ENCODE data around the gene SEC24C.
A peak's percentile ranks its signal among the peaks of the same experiment; 100 is the strongest.
"Not testable (repeated sequence)": the region's sequence is repeated elsewhere in the genome, so short reads cannot be mapped to it uniquely, and the experiment has no call there.

SEC24C gene, protein sequence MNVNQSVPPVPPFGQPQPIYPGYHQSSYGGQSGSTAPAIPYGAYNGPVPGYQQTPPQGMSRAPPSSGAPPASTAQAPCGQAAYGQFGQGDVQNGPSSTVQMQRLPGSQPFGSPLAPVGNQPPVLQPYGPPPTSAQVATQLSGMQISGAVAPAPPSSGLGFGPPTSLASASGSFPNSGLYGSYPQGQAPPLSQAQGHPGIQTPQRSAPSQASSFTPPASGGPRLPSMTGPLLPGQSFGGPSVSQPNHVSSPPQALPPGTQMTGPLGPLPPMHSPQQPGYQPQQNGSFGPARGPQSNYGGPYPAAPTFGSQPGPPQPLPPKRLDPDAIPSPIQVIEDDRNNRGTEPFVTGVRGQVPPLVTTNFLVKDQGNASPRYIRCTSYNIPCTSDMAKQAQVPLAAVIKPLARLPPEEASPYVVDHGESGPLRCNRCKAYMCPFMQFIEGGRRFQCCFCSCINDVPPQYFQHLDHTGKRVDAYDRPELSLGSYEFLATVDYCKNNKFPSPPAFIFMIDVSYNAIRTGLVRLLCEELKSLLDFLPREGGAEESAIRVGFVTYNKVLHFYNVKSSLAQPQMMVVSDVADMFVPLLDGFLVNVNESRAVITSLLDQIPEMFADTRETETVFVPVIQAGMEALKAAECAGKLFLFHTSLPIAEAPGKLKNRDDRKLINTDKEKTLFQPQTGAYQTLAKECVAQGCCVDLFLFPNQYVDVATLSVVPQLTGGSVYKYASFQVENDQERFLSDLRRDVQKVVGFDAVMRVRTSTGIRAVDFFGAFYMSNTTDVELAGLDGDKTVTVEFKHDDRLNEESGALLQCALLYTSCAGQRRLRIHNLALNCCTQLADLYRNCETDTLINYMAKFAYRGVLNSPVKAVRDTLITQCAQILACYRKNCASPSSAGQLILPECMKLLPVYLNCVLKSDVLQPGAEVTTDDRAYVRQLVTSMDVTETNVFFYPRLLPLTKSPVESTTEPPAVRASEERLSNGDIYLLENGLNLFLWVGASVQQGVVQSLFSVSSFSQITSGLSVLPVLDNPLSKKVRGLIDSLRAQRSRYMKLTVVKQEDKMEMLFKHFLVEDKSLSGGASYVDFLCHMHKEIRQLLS

DNA sequence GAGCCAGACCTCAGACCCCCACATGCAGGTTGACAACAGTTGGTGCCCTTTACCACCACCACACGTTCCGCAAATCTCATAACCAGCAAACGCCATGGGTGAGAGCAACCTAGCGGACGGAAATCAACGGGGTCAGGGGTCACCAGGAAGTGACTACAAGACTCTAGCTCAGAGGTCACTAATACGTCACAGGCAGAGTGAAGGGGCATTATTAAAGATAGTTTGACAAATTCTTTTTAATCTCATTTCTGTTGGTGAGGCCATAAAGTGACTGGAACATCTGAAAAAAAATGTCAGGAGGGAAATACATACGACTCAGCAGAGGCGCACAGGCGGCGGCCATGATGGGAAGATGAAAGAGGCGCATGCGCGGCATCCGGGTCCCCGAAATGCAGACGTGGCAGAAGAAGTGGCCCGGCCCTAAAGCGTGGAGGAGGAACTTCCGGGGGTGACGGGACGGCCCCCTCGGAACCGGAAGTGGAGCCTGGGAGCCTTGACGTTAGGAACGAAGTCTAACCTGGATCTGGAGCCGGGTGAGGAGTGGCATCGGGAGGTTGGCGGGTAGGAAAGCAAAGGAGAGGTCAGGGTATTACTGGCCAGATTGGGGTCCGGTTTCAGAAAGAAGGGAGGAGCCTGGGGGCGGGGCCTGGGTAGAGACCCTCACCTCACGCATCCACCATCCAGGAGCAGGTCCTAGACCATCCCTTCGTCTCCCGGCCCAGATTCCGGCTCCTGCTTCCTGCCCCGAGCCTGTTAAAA, at the start of gene SEC24C:
Gene SEC24C, plus strand, starts transcription at position 468 of the 759 bp plus-strand sequence. CDS start 2,461 bp downstream, outside the sequence.
- DNase-seq (ENCODE audit: low read depth in 2 of 3, low spot score in 2 of 3), result peak; percentile 82 to 90 (median 88)

DNA sequence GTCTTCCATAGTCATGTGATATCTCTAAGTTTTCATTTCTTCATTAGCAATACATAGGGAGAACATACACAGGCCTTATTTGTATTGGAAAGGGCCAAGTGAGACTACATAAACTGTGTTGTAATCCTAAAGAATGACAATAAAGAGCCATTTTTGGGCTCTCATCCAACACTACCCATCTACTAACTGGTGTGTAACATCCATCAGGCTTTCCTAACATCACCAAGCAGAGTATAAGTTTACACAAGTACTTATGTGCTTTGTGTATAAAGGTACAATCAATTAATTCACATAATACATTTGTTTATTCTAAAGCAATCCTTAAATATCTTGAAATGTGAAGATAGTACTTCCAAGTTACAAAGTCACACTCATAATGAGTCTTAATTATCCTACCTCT, 48.9 kb upstream of the SEC24C start:
- DNase-seq (ENCODE audit: low read depth in 2 of 3, low spot score in 2 of 3), result not testable (repeated sequence)

DNA sequence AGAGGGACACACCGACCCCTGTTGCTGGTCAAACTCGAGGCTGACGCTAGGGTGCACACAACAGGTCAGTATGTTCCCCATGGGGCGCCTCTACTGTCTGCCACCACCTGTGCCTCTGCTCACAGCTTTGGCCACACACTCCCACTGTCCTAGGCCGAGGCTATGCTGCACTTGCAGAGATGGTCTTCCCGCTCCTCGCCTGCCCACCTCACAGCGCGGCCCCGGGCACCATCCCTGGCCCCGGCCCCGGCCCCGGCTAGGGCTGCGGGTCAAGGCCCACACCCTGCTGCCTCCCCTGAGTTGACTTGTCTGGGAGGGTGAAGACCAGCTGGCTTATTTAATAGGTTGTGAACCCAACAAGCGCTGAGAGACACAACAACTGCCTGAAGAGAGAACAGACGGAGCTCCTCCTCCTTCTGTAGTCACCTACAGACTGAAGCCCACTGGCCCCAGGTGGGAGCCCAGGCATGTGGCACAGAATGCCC, 46.5 kb upstream of the SEC24C start, which contains the start of gene AGAP5:
Gene AGAP5, minus strand, starts transcription at position 435 of the 485 bp plus-strand sequence. Its CDS starts 354 bp downstream, at position 81.
- not testable (repeated sequence) for DNase-seq (ENCODE audit: low read depth in 2 of 3, low spot score in 2 of 3)

DNA sequence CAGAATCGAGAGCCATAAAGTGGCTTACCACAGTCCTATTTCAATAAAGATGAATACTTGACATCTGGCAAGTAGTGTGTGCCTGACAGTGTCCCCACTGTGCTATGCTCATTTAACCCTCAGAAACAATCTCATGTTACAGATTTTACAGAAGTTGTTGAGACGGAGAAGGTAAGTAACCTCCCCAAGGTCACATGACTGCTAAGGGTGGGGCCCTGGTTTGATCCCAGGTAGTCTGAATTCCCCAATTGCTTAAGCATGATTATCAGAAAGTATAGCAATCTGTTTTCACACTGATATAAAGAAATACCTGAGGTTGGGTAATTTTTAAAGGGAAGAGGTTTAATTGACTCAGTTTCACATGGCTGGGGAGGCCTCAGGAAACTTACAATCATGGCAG, 45.4 kb upstream of the SEC24C start:
- not testable (repeated sequence) for DNase-seq (ENCODE audit: low read depth in 2 of 3, low spot score in 2 of 3)

DNA sequence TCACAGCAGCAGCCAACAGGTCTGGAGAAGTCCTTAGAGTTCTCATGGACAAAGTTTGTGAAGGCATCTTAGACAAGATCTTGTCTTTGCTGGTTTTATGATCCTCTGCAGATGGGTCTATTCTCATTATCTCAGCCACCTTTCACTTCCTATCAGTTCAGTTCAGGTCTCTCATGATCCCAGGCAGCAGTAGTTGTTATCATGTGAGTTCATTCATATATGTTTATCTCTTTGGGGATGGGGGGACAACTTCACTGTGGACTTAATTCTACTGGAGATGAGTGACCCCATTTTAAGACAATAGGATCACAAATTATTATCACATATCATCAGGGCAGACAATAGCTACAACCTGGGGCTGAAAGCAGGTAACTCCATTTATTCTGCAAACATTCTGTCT, 40.2 kb upstream of the SEC24C start:
- DNase-seq (ENCODE audit: low read depth in 2 of 3, low spot score in 2 of 3), result not testable (repeated sequence)

DNA sequence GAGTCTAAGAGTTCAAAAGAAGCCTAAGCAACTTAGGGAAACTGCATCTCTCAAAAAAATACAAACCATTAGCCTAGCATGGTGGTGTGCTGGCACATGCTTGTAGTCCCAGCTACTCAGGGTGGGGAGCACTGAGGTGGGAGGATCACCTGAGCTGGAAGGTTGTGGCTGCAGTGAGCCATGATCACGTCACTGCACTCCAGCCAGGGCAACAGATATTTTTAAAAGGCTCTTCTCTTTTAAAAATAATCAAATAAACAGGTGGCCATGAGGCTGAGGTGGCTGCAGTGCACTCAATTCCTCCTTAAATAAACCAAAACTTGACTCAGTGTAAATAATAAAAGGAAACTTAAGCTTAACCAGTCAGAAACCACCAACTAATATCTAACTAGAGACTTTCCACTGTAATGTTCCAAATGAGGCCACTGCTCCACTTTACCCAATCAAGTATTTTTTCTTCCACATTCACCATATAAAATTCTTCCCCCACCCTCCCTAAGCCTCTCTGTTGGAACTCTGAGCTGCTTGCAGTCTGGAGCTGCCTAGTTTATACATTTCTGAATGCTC, 38.6 kb upstream of the SEC24C start:
- DNase-seq (ENCODE audit: low read depth in 2 of 3, low spot score in 2 of 3), result not testable (repeated sequence)

DNA sequence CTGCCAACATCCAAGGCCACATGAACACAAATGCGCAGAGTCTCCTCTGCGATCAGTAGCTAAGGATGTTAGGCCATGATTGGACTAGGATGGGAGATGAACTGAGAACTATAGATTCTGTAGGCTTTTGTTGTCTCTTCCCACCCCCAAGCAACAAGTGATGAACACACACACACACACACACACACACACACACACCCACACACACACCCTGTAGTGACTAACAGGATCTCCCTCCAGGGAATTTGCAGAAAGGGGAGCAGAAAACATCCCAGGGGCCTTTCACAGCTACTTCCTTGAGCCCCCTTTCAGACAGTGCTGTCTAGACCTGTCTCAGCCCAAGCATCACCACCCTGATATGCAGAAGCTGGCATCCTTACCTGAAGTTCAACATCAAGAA, 37.7 kb upstream of the SEC24C start:
- DNase-seq (ENCODE audit: low read depth in 2 of 3, low spot score in 2 of 3), result not testable (repeated sequence)

DNA sequence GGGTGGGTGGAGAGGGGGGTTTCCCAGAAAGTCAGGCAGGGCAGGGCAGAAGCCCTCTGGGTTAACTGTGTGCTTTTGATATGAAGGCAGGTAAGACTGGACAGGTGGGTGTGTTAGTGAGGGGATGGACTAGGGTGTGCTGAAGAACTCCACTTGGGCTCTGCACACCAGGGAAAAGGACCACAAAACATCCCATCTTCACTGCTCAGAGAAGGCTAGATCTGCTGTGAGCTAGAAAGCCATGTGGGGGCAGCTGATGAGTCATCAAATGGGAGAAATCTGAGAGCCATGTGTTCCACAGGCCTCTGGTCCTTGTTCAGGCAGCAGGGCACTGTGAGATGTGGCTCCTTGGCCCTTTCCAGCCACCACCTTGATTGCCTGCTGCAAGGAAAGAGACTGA, 36.5 kb upstream of the SEC24C start:
- not testable (repeated sequence) for DNase-seq (ENCODE audit: low read depth in 2 of 3, low spot score in 2 of 3)

DNA sequence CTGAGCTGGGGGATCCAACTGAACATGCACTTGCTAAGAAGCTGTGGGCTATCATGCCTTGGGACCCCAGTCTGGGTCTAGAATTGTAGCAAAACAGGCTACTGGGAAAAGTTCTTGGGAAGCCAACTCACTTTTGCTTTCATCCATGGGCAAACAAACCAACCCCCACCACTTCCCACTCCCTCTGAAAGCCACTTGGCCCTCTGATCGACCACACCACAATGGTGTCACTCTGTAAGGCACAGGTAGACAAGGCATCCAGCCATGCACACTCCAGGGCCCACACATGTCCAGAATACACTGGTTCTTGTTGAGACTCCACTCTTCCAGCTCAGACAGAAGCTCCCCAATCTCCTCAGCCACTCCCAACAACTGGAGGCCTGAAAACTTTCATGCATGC, 36.0 kb upstream of the SEC24C start:
- DNase-seq (ENCODE audit: low read depth in 2 of 3, low spot score in 2 of 3), result not testable (repeated sequence)

DNA sequence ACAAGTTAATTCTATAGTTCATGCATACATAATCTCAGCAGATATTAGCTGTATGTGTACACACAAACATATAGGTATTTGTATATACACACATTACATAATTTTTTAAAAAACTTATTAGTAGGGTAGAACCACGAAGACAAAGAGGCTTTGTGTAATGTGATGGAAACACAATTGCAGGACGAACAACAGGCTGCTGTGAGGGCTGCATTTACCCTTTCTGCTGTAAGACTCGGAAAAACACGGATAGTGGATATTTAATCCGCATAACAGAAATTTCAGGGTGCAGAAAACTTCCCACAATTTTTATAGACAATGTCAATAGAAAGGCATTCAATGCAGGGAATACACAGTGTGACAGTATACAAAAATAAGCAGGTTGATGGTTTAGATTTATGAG, 32.5 kb upstream of the SEC24C start:
- DNase-seq (ENCODE audit: low read depth in 2 of 3, low spot score in 2 of 3), result not testable (repeated sequence)

DNA sequence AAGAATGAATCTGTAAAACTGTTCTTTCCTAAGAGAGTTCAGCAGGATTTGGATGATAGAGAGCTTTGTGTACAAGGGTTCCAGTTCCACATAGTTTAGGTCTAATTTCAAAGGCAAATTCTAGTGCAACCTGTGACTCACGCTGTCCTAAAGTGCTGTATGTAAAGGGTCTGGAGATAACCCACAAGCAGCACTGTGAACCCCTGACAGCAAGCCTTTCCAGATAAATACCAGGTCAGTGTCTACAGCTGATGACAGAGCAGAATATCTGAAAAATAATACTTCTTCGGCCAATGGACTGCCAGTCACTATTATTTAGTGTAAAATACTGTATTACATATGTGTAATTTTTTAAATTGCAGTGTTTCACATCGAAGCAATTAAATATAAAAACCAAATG, 30.3 kb upstream of the SEC24C start:
- DNase-seq (ENCODE audit: low read depth in 2 of 3, low spot score in 2 of 3), result not testable (repeated sequence)

DNA sequence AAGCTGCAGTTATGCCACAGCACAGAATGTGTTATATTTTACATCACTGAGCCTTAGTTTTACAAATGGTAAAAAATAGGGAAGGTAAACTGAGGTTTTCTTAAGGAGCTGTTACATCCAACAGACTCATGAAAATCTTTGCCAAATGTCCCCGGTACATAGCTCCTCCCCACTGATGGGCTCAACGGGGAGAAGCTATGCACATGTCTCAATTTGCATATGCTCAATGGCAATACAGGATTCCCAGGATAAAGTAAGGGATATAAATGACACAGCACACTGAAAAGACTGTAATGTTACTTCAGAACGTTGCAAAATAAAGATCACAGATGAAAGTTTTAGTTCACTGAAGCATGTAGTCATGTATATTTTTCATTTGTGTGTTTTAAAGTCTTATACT, 29.7 kb upstream of the SEC24C start:
- DNase-seq (ENCODE audit: low read depth in 2 of 3, low spot score in 2 of 3), result not testable (repeated sequence)

DNA sequence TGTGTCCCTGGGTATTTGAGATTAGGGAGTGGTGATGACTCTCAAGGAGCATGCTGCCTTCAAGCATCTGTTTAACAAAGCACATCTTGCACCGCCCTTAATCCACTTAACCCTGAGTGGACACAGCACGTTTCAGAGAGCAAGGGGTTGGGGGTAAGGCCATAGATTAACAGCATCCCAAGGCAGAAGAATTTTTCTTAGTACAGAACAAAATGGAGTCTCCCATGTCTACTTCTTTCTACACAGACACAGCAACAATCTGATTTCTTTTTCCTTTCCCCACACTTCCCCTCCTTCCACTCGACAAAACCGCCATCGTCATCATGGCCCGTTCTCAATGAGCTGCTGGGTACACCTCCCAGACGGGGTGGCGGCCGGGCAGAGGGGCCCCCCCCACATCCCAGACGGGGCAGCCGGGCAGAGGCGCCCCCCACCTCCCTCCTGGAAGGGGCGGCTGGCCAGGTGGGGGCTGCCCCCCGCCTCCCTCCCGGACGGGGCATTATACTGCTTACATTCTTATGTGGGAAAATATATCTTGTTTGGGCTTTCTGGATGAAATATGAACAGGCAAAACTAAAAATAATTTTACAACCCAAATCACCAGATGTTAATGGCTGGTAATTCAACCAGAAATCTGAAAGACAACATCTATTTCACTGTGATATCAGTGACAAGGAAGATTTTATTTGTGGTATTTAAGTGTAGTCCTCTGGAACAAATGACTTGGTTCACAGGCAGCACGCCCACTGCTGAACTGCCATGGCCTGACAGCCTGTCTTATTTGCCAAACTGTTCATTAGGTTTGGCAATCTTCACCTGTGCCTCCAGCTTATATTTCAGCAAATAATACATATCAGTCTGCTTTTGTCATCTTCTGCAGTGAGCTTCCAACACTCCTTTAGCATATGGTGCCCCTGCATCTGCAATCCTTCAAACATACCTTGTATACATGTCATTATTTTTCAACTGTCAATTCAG, 28.7 kb upstream of the SEC24C start:
- DNase-seq (ENCODE audit: low read depth in 2 of 3, low spot score in 2 of 3), result not testable (repeated sequence)

DNA sequence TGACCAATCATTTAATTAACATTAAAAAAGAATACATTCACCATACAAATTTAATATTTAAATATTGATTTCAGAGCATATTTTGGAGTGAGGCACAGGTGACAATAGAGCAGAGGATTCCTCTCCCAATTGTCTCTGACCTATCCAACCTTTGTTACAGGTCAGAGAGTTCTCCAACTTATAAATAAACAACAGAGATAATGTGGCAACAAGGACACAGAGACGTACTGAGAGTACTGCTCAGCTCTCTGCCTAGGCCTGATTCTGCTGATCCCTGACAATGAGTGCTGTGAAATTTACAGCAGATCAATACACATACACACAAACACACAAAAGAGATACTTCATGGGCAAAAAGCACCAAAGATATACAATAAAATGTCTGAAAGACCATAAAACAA, 27.9 kb upstream of the SEC24C start:
- DNase-seq (ENCODE audit: low read depth in 2 of 3, low spot score in 2 of 3), result no peak

DNA sequence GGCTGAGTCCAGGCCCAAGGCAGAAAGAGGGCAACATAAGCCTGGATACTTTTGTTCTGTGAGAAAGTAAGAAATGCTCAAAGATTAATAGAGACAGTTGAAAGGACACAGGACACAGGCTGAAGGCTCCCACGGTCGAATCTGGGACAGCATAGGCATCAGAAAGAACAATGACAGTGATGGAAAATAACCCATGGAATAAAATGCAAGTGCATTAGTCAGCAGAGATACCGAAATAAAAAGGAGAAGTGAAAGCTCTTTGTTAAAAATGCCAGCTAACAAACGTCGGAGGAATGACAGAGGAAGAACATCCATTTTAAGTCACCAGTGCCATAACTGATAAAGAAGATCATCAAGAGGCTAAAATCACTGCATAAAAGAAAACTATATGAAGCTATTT, 26.6 kb upstream of the SEC24C start:
- DNase-seq (ENCODE audit: low read depth in 2 of 3, low spot score in 2 of 3), result no peak

DNA sequence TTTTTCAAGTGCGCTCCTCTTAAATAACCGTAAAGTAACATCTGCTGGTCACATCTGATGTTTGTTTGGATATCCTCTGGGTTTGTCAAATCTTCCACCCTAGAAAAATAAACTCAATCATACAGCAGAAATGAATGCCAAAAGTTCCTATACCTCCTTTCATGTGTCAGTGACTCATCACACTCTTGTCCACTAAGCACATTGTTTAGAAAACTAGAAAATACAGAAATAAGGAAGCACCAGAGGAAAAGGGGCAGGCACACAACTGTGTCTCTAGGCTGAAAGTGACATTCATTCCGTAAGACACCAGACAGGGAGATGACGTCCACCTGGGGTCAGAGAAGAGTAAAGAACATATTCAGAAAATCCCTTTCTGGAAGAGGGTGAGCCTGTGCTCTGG, 23.6 kb upstream of the SEC24C start:
- not testable (repeated sequence) for DNase-seq (ENCODE audit: low read depth in 2 of 3, low spot score in 2 of 3)

DNA sequence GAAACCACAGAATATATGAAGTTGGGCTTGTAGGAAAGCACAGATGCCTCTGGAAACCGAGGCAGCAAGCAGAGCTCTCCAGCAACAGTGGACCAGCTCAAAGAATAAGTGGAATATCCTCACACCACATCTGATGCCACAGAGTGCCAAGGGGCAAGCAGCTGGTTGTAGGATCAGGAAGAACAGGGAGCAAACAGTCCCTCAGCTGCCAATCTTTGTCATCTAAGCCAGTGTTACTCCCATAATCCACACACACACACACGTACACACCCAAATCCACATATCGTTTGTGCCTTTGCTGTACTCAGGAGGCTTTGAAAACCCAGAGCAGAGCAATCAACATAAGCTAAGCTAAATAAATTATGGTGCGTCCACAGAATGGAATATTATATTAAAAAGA, 20.7 kb upstream of the SEC24C start:
- no peak for DNase-seq (ENCODE audit: low read depth in 2 of 3, low spot score in 2 of 3)

DNA sequence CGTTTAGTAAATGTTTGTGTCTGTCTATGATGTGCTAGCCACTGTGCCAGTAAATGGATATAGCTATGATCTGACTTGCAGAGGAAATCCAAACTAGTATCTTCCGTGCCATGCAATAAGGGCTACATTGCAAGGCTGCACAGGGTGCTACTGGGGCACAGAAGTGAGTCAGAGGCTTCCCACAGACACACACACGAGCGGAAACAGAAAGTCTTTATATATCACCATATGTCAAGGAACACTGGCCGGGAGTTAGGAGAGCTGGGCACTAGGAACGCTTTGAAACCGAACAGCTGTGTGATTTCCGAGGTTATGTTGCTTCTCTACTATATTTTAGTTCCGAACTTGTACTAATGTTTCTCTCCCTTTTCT, 14.4 kb upstream of the SEC24C start:
- DNase-seq (ENCODE audit: low read depth in 2 of 3, low spot score in 2 of 3), result peak in 1 of 3 experiments; percentile 9
